Stimulated activated CD4-positive, alpha-beta T cell treated with anti-CD3 and anti-CD28 coated beads, Interleukin-15, amount 100 ng/mL, for 48 hours (primary cell): ENCODE results near the gene SLC6A19.

Experiments used
- DNase-seq, 2 donors: peaks; one replicate each; pipeline ENCODE4 v3.0.0-alpha.2; 2020; ENCODE audit warnings: low read depth in 2 of 2

Gene SLC6A19

GRCh38 chr5:1166370-1166769 is 35.0 kb upstream of the SLC6A19 start:
- DNase-seq = no peak

DNA sequence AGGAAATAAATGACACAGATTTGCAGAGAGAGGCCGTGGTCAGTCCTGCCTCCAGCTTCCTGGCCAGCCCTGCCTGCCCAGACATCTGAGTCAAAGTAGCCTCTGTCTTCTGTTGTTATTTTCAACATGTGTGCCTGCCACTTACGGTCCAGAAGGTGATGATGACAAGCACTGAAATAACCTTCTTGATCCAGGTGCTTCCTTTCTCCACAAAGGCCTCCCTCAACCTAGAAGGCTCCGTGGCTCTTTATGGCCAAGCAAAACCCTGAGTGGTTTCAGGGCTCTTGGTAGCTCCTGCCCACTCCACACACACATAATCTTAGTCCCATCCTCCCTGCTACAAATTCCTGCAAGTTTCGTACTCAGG is 34.1 kb upstream of the SLC6A19 start:
- no peak for DNase-seq

- DNase-seq = peak; percentile 17 to 55
These were observed 33.4 kb upstream of the SLC6A19 start for GRCh38 chr5:1167728-1168709.

GRCh38 chr5:1168796-1169195 is 32.6 kb upstream of the SLC6A19 start:
- DNase-seq = no peak

DNA sequence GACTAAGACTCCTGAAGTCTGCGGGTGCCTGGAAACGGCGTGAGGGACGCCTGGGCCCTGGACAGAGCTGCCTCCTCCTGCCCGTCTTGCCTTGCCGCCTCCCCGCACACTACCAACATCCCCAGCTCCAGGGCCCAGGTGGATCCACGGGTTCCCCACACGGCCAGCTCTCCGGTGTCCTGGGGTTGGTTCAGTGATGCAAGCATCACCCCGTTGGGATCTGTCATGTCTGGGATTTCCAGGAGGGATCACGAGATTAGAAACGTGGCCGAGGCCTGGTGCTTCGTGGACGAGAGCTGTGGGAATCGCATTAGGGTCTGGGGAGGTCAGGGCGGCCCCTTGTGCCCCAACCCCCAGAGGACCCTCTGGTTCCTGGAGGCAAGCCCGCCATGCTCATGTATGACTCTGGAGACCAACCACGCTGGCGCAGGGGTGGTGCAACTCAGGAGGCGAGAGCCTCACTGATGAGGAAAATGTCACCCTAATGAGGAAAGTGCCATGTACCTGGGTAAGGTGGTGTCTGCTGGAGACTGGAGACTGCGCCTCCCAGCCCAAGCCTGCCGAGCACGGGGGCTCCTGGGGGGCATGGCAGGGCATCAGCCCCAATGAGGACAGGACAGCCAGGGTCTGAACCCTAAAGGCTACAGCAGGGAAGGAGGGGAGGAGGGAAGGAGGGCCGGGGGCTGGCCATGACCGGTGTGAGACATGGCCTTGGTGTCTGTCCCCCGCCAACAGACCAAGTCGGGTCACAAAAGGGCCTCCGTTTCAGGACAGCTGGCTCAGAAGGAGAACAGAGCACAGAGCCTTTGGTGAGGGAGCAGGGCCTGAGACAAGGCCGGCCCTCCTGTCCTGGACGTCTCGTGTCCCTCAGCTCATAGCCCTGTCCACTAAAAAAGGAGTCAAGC is 31.9 kb upstream of the SLC6A19 start:
- DNase-seq = no peak

DNA sequence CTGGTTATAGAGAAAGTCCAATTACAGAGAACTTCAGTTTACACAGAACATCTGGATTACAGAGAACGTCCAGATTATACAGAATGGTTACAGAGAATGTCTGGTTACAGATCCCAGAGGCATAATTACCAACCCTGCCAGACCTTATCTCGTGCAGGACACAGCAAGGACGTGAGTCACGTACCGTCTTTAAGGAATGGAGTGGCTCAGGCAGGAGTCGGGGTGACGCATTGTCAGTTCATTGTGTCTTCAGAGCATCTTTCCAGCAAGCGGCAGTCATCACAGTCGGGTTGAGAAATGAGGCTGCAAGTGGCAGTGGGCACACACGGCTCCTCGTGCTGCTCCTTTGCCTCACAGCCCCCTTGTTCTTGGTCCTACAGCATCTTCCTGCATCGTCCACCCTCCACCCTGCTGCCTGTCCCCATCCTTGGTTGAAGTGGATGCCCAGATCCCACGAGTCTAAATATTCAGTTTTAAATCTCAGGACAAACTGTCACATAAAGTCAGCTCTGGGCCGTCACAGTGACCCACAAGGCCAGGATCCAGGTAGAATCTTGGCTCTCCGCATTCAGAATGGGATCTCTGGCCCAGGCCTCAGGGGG is 30.0 kb upstream of the SLC6A19 start:
- DNase-seq = no peak

DNA sequence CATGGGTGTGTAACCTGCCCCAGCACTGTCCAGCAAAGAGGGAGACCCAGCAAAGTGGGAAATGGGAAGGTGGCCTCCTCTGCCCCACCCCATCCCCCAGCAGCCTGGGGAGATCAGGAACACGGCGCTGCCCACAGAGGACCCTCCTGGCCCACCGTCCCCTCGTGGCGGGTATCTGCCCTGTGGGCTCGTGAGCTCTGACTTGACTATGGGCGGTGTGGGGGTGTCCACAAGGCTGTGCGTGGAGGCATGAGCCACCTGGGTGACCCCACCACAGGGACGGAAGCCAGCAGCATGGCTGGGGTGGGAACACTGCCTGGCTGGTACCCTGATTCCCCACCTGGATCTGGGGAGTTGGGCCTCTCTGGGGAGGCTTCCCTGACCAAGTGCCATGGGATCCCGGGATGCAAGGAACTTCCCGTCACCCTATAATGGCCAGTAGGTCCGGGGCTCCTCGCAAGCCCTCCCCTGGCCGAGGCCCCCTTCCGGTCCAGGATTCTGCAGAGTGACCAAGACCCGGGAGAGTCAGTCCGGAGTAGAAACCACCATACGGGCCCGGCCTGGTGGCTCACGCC is 29.3 kb upstream of the SLC6A19 start:
- DNase-seq = no peak

DNA sequence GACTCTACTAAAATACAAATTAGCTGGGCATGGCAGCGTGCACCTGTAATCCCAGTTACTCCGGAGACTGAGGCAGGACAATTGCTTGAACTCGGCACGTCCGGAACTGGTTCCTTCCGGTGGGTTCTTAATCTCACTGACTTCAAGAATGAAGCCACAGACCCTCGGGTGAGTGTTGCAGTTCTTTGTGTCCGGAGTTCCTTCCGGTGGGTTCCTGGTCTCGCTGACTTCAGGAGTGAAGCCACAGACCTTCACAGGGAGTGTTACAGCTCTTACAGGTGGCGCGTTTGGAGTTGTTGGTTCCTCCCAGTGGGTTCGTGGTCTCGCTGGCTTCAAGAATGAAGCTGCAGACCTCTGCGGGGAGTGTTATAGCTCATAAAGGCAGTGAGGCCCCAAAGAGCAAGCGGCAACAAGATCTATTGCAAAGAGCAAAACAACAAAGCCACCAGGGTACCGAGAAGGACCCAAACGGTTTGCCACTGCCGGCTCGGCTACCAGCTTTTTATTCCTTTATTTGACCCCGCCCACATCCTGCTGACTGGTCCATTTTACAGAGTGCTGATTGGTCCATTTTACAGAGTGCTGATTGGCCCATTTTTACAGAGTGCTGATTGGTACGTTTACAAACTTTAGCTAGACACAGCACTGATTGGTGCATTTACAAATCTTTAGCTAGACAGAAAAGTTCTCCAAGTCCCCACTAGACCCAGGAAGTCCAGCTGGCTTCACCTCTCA is 28.6 kb upstream of the SLC6A19 start:
- peak in 1 of 2 donors; percentile 16 for DNase-seq

DNA sequence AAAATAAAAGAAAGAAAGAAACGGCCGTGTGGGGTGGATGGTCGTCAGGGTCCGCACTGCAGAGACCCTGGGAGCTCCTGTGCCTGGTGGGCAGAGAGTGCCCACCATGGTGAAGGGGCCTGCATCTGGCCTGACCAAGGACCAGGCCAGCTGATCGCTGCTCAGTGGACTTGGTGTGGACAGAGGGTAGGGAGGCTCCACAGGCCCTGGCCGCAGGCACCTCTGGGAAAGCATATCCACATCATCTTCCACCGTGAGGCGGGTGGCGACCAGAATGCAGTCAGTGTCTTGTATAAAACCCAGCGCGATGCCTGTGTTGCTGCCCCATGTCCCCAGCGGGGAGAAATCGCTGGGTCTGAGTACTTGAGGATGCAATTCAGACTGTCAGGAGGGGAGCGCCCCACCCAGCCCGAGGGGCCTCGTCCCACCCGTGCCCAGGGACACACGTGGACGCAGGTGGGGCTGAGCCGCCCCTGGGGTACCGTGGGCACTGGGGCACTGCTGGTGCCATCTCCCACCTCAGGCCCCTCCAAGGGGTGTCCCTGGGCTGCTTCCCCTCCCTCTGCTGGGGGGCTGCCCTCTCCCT is 27.8 kb upstream of the SLC6A19 start:
- no peak for DNase-seq

- DNase-seq = peak; percentile 13 to 51
These were observed 27.1 kb upstream of the SLC6A19 start for GRCh38 chr5:1174122-1174936.

GRCh38 chr5:1175015-1175414 is 26.4 kb upstream of the SLC6A19 start:
- DNase-seq = no peak

- no peak for DNase-seq
These were observed 25.5 kb upstream of the SLC6A19 start for GRCh38 chr5:1175801-1176472.

DNA sequence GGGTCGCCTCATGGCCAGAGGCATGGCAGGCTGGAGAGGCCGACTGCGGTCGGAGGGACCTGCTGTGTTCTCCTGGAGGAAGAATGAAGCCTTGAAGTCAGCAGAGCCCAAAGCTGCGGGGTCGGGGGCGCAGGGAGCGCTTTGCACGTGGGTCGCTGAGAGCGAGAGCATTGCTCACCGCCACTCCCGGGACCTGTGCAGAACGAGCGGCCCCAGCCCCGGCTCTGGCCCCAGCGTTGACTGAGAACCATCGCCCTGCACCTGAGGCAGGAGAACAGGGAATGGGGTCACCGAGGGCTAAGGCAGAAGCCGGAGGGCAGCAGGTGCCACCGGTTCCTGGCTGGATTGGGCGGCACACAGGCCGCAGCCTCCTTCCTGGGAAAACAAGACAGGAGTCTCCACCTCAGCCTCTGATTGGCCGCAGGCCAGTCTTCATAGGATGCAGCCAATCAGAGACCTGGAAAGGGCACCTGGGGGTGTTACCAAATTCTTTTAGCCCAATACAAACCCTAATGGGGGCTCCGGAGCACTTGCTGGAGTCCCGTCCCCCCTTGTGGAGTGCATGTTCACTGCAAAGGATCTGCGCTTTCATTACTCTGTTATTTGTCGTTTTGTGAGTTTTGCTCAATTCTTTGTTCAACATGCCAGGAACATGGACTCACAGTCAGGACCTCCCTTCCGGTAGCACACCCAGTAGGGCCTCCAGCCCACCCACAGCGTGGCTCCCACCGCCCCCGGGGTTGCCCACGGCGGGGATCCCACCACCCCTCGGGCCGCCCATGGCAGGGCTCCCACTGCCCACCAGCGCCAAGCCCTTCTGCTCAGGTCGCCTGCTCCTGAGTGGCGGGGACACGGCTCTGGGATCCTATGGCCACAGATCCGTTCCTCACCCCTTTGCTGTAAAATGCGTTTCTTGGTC is 24.7 kb upstream of the SLC6A19 start:
- no peak for DNase-seq

- no peak for DNase-seq
These were observed 23.4 kb upstream of the SLC6A19 start for GRCh38 chr5:1177826-1178528.

DNA sequence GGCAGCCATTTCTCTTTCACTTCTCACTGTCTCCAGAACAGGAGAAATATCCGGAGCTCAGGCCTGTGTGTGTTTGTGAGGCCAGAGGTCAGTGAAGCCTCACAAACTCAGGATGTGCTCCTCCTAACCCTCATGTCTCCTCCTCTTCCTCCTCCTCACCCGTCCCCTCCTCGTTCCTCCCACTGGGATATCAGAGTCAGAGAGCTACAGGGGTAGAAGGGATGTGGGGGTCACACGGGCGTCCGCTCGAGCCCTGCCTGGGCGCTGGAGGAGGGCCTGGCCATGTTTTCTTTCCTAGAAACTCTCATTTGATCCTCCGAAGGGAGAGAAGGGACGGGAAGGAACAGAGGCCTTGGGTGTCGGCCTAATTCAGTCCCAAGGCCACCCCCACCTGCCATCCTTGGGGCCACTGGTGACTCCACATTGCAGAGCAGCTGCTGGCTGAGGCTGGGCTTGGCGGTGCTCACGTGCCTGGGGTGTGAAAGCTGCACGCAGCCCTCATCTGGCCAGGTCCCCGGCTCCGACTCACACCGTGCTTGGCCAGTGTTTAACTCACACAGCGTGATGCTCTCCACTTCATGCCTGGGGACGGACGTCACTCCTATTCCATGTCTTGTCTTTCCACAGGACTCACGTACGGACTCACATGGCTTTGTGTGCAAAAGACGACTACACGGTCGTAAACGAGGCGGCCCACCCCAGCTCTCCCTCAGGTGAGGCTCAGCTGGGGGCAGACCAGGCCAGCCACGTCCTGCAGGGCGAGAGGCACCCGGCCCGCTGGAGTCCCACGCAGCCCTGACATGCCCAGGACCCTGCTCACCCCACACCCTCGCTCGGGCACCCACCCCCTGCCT is 22.6 kb upstream of the SLC6A19 start:
- no peak for DNase-seq

GRCh38 chr5:1179383-1179715 is 22.0 kb upstream of the SLC6A19 start:
- DNase-seq = no peak

DNA sequence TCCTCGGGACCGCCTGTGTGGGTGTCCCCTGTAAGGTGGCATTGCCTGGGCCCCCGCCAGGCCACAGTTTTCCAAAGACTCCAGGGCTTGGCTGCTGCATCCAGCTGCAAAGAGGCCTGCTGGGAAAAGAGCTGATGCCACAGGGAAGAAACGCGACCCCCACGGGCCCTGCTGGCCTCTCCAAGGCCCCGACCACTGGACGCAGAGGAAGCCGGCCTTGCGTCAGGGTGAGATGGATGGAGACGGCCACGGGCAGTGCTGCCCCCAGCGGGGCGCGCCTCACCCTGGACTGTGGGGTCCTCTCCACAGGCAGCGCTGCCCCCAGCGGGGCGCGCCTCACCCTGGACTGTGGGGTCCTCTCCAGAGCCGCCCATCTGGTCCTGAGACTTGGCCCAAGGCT is 21.3 kb upstream of the SLC6A19 start:
- no peak for DNase-seq
